Measurements from ENCODE around the gene TRAPPC3.

Gene TRAPPC3

GRCh38 chr1:36151134-36151844 lies 2.0 kb upstream of the TRAPPC3 start:
- no peak for DNase-seq (ENCODE audit: low spot score)
- in situ Hi-C loops (cut with MboI; ENCODE audit: low pct_unique_long_range_greater_than_20kb, low sequenced_read_pairs, unreplicated experiment) = no loop called here
- no peak for TF ChIP-seq CTCF (IDR thresholded peaks at IDR 0.05; ENCODE audit: extremely low read depth, insufficient read depth, missing control alignments)

DNA sequence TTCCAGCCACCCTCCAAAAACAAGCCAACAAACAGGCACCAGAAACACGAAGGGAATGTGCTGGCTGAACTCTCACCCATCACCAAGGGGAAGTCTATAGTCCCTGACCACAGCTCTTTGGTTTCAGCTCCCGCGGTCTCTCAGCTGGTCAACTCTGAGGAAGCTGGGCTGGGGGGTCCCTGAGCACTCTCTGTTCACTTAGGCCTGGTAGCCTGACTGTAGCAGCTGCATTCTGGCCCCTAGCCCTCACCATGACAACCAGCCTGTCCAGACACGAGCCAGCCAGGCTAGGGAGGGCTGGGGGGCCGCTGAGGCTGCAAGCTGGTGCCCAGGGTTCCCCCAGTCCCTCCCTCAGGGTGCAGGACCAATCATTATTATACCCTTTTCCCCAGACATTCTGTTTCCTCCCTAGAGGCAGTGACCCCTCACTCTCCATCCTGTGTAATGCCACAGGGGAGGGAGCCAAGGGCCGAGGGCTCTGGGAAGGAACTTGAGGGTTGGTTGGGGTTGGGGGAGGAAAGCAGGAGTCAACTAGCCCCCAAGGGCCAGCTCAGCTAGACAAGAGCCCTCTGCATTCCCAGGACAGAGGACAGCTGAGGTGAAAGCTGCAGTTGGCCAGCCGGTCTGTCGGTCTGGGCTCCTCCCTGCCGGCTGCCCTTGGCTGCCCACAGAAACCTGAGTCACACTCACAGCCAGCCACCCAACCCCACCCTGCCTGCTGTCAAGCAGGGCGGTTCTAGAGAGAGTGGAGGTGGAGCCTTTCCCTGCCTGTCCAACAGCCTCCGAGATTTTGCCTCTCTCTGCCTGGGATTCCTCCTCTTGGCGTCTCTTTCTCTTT lies 1.2 kb upstream of the TRAPPC3 start:
- no peak for TF ChIP-seq CTCF (IDR thresholded peaks at IDR 0.05; ENCODE audit: extremely low read depth, insufficient read depth, missing control alignments)
- DNase-seq (ENCODE audit: low spot score) = peak; percentile 84
- in situ Hi-C loops (cut with MboI; ENCODE audit: low pct_unique_long_range_greater_than_20kb, low sequenced_read_pairs, unreplicated experiment) = no loop called here

- in situ Hi-C loops (cut with MboI; ENCODE audit: low pct_unique_long_range_greater_than_20kb, low sequenced_read_pairs, unreplicated experiment) = loop anchor here (25.0 kb wide), 1 partner anchor 262 kb away; no protein-coding TSS in a partner anchor
- DNase-seq (ENCODE audit: low spot score) = no peak
- no peak for TF ChIP-seq CTCF (IDR thresholded peaks at IDR 0.05; ENCODE audit: extremely low read depth, insufficient read depth, missing control alignments)
Observed at GRCh38 chr1:36149973-36150295, 648 bp upstream of the TRAPPC3 start.

DNA sequence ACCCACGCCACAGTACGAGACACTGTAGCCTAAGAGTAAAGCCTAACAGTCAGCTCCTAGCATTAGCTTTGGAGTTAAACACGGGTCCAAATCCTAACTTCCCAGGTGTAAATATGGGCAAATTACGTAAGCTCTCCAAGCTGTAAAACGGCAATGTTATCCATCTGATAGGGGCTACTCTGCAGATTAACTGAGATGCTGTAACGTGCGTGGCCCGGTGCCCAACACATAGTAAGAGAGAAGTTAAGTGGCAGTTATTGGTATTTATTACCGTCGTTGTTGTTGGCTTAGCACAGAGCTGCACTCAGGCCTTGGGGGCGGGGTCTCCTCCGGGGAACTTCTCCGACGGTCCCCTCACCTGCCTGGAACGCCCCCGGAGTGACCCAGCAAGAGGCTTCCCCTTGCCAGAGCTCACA lies 457 bp downstream of the TRAPPC3 start:
- peak; percentile 41 for DNase-seq (ENCODE audit: low spot score)
- no peak for TF ChIP-seq CTCF (IDR thresholded peaks at IDR 0.05; ENCODE audit: extremely low read depth, insufficient read depth, missing control alignments)
- in situ Hi-C loops (cut with MboI; ENCODE audit: low pct_unique_long_range_greater_than_20kb, low sequenced_read_pairs, unreplicated experiment) = loop anchor here (25.0 kb wide), 1 partner anchor 263 kb away; no protein-coding TSS in a partner anchor

DNA sequence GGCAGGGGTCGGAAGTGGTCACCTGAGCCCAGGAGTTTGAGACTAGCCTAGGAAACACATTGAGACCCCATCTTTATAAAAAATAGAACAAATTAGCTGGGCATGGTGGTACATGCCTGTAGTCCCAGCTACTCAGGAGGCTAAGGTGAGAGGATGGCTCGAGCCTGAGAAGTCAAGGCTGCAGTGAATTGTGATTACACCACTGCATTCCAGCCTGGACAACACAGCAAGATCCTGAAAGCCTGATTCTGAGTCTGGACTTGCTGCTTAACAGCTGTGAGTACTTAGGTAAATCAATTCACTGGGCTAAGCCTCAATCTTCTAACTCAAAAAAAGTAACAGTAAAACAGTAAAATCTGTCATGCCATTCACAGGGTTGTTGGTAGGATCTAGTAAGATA lies 4.9 kb downstream of the TRAPPC3 start:
- in situ Hi-C loops (cut with MboI; ENCODE audit: low pct_unique_long_range_greater_than_20kb, low sequenced_read_pairs, unreplicated experiment) = loop anchor here (25.0 kb wide), 1 partner anchor 268 kb away; no protein-coding TSS in a partner anchor
- no peak for TF ChIP-seq CTCF (IDR thresholded peaks at IDR 0.05; ENCODE audit: extremely low read depth, insufficient read depth, missing control alignments)
- no peak for DNase-seq (ENCODE audit: low spot score)

- in situ Hi-C loops (cut with MboI; ENCODE audit: low pct_unique_long_range_greater_than_20kb, low sequenced_read_pairs, unreplicated experiment) = loop anchor here (25.0 kb wide), 1 partner anchor 269 kb away; no protein-coding TSS in a partner anchor
- no peak for TF ChIP-seq CTCF (IDR thresholded peaks at IDR 0.05; ENCODE audit: extremely low read depth, insufficient read depth, missing control alignments)
Observed at GRCh38 chr1:36143424-36143823, 5.9 kb downstream of the TRAPPC3 start.

More at GRCh38 chr1:36143424-36143823, 5.9 kb downstream of the TRAPPC3 start:
- peak; percentile 58 for DNase-seq (ENCODE audit: low spot score)
